Neural progenitor cell (in vitro differentiated cells): ENCODE measurements around the gene AGXT.

Experiments
- EZH2 ChIP-seq: fragments of 200-600 bp; sonication (generic); IDR thresholded peaks from 2 replicates; pipeline ENCODE4 v1.6.1; 2017; ENCODE audit warnings: antibody characterized with exemption, mild to moderate bottlenecking, moderate library complexity
- EZH2phosphoT487 ChIP-seq: fragments of 200-600 bp; sonication (generic); IDR thresholded peaks from 2 replicates; pipeline ENCODE4 v1.6.1; 2017; ENCODE audit warnings: antibody characterized with exemption
- TF ChIP-seq, protein P1 (sequence below): fragments of 200-600 bp; sonication (generic); IDR thresholded peaks from 2 replicates; pipeline ENCODE4 v1.5.1; 2017; ENCODE audit warnings: antibody characterized with exemption, mild to moderate bottlenecking

DNA sequence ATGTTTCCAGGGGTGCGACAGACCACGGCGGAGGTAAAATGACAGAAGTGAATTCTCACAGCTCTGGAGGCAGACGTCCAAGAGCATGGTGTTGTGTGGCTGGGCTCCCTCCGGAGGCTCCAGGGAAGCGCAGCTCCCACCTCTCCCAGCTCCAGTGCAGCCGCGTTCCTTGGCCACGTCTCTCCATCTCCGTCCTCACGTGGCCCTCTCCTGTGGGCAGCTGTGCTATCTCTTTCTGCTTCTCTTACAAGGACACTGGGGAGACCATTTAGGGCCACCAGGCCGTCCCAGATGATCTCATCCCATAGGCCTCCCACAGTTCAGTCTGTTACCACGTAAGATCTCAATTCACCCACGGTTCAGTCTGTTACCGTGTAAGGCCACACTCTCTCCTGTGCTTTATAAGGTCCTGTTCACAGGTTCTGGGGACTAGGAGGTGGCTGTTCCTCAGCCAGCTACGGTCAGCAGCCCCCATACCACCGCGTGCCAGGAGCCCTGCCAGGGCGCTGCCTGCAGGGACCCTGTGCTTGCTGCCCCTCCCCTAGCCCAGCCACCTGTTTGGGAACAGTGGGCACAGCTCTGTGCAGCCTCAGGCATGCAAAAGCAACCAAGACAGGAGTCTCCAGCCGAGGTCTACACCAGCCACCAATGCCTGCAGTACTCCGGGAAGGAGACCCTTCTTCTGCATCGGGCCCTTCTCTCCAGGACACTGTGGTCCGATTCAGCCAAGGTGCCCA, 30.3 kb downstream of the AGXT start:
- TF ChIP-seq, protein P1, sequence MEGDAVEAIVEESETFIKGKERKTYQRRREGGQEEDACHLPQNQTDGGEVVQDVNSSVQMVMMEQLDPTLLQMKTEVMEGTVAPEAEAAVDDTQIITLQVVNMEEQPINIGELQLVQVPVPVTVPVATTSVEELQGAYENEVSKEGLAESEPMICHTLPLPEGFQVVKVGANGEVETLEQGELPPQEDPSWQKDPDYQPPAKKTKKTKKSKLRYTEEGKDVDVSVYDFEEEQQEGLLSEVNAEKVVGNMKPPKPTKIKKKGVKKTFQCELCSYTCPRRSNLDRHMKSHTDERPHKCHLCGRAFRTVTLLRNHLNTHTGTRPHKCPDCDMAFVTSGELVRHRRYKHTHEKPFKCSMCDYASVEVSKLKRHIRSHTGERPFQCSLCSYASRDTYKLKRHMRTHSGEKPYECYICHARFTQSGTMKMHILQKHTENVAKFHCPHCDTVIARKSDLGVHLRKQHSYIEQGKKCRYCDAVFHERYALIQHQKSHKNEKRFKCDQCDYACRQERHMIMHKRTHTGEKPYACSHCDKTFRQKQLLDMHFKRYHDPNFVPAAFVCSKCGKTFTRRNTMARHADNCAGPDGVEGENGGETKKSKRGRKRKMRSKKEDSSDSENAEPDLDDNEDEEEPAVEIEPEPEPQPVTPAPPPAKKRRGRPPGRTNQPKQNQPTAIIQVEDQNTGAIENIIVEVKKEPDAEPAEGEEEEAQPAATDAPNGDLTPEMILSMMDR, result no peak
- TF ChIP-seq EZH2phosphoT487 (no peak), EZH2 (no peak)
